CD4-positive, alpha-beta T cell treated with Interleukin-6 at 100 ng/mL for 8 hours (primary cell): ENCODE results near the gene ATP13A5.

ENCODE experiments used
- DNase-seq: peaks from one replicate; pipeline ENCODE4 v3.0.0-alpha.2; 2020; ENCODE audit warnings: mixed read lengths, low spot score

The ATP13A5 gene

GRCh38 chr3:193253986-193254660 lies 124.4 kb downstream of the ATP13A5 start:
- no peak for DNase-seq

- no peak for DNase-seq
Observed at GRCh38 chr3:193250492-193250891, 128.1 kb downstream of the ATP13A5 start.

GRCh38 chr3:193248848-193249468 lies 129.6 kb downstream of the ATP13A5 start:
- DNase-seq = no peak

- no peak for DNase-seq
Observed at GRCh38 chr3:193243571-193243970, 135.0 kb downstream of the ATP13A5 start.

GRCh38 chr3:193241716-193242115 lies 136.8 kb downstream of the ATP13A5 start:
- DNase-seq = no peak

GRCh38 chr3:193240850-193241706 lies 137.5 kb downstream of the ATP13A5 start, which contains the start of gene PLAAT1:
Gene PLAAT1, plus strand, starts transcription at chr3:193241222. Its CDS starts 14,429 bp downstream, at chr3:193255651.
- no peak for DNase-seq

- no peak for DNase-seq
Observed at GRCh38 chr3:193240436-193240849, 138.1 kb downstream of the ATP13A5 start.

GRCh38 chr3:193237030-193237429 lies 141.5 kb downstream of the ATP13A5 start:
- DNase-seq = no peak

- DNase-seq = no peak
Observed at GRCh38 chr3:193236599-193236998, 142.0 kb downstream of the ATP13A5 start.

GRCh38 chr3:193231201-193231600 lies 147.4 kb downstream of the ATP13A5 start:
- DNase-seq = no peak

GRCh38 chr3:193230610-193231009 lies 147.9 kb downstream of the ATP13A5 start:
- DNase-seq = no peak

- no peak for DNase-seq
Observed at GRCh38 chr3:193229851-193230420, 148.6 kb downstream of the ATP13A5 start.

GRCh38 chr3:193228206-193228605 lies 150.3 kb downstream of the ATP13A5 start:
- DNase-seq = no peak

GRCh38 chr3:193225302-193226125 lies 153.0 kb downstream of the ATP13A5 start:
- DNase-seq = no peak
